Tibial nerve (tissue), 4 donors: Measurements from ENCODE around the gene CSNK1A1L. TPM values are rescaled to one million over a fixed set of nuclear protein-coding genes. Genes with fewer than 3 reads are reported as not detected.
"Not testable (repeated sequence)": the region's sequence is repeated elsewhere in the genome, so short reads cannot be mapped to it uniquely, and the experiment has no call there.

Experiments used
- DNase-seq, 2 donors: peaks; one replicate each; pipeline ENCODE4 v3.0.0-alpha.2; 2019; ENCODE audit warnings: low spot score in 2 of 2
- H3K27ac ChIP-seq, 4 donors: fragments of 200-600 bp; sonication (generic) in 3 of 4; one replicate each; pipeline ENCODE4 v1.5.1; 2017 to 2019; ENCODE audit warnings: mild to moderate bottlenecking in 1 of 4
- H3K27me3 ChIP-seq, 2 donors: fragments of 200-600 bp; sonication (generic) in 1 of 2; one replicate each; pipeline versions ENCODE4 v1.5.1 to v1.6.0; 2017 to 2019
- H3K36me3 ChIP-seq, 3 donors: fragments of 200-600 bp; sonication (generic); one replicate each; pipeline ENCODE4 v1.5.1; 2018 to 2019
- H3K4me1 ChIP-seq, 4 donors: fragments of 200-600 bp; sonication (generic) in 3 of 4; one replicate each; pipeline ENCODE4 v1.5.1; 2017 to 2019
- H3K4me3 ChIP-seq, 4 donors: fragments of 200-600 bp; sonication (generic) in 3 of 4; one replicate each; pipeline ENCODE4 v1.5.1; 2017 to 2019; ENCODE audit warnings: mild to moderate bottlenecking in 1 of 4, moderate library complexity in 1 of 4
- H3K9me3 ChIP-seq, 4 donors: fragments of 200-600 bp; sonication (generic) in 3 of 4; one replicate each; pipeline ENCODE4 v1.5.1; 2017 to 2019
- EP300 ChIP-seq, 2 donors: sonication (generic); formaldehyde crosslinking; IDR thresholded peaks; one replicate each; pipeline ENCODE4 v1.6.1; 2017; ENCODE audit warnings: antibody characterized with exemption in 2 of 2, mild to moderate bottlenecking in 1 of 2
- POLR2A ChIP-seq, 2 donors: fragments of 450-650 bp; IDR thresholded peaks; one replicate each; pipeline ENCODE4 v1.6.1; 2017; ENCODE audit warnings: antibody characterized with exemption in 2 of 2, mild to moderate bottlenecking in 2 of 2, moderate library complexity in 2 of 2
- WGBS, 2 donors: methylation state at CpG; one replicate each; pipeline ENCODE4 v1.1.5; 2018; 5-methylcytosine and 5-hydroxymethylcytosine counted together
- total RNA-seq, 4 donors: library from RNA; depleted of rRNA; stranded (reverse); fragments of >200 nt; gene quantifications; one replicate each; pipeline ENCODE4 v1.1.0, GENCODE V29; 2016
- TF ChIP-seq, protein P1 (sequence below), 5 experiments: fragments of 200-600 bp in 3 of 5; fragments of 450-650 bp in 2 of 5; sonication (generic) in 3 of 5; IDR thresholded peaks; one replicate each; pipeline ENCODE4 v1.5.1; 2016 to 2019; ENCODE audit warnings: antibody characterized with exemption in 5 of 5, mild to moderate bottlenecking in 3 of 5, moderate library complexity in 2 of 5

CSNK1A1L gene
- total RNA-seq, 4 donors from 2014 or later: not detected

GRCh38 chr13:37068962-37069361 is 36.5 kb downstream of the CSNK1A1L start:
- H3K36me3 ChIP-seq: no peaks in the 10 kb centered on the region
- no peak overlapping the region for H3K27ac ChIP-seq
- no peak overlapping the region for H3K4me3 ChIP-seq
- no peak for DNase-seq
- no peaks in the 10 kb centered on the region for H3K9me3 ChIP-seq
- no peaks in the 10 kb centered on the region for H3K4me1 ChIP-seq
- no peaks in the 10 kb centered on the region for H3K27me3 ChIP-seq
- TF ChIP-seq, protein P1, sequence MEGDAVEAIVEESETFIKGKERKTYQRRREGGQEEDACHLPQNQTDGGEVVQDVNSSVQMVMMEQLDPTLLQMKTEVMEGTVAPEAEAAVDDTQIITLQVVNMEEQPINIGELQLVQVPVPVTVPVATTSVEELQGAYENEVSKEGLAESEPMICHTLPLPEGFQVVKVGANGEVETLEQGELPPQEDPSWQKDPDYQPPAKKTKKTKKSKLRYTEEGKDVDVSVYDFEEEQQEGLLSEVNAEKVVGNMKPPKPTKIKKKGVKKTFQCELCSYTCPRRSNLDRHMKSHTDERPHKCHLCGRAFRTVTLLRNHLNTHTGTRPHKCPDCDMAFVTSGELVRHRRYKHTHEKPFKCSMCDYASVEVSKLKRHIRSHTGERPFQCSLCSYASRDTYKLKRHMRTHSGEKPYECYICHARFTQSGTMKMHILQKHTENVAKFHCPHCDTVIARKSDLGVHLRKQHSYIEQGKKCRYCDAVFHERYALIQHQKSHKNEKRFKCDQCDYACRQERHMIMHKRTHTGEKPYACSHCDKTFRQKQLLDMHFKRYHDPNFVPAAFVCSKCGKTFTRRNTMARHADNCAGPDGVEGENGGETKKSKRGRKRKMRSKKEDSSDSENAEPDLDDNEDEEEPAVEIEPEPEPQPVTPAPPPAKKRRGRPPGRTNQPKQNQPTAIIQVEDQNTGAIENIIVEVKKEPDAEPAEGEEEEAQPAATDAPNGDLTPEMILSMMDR (IDR thresholded peaks at IDR 0.05): no peak
- no peak for TF ChIP-seq POLR2A (IDR thresholded peaks at IDR 0.05)
- no peak for TF ChIP-seq EP300 (IDR thresholded peaks at IDR 0.05)

DNA sequence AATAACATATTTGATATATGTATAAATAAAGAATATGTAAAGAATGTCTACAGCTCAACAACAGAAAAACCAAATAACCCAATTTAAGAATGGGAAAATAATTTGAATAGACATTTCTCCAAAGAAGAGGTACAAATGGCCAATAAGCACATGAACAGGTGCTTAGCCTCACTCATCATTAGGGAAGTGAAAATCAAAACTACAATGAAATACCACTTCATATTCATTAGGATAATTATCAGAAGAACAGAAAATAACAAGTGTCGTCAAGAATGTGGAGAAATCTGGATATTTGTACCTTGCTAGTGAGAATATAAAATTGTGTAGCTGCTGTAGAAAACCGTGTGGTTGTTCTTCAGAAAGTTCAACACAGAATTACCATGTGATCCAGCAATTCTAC is 37.6 kb downstream of the CSNK1A1L start:
- DNase-seq: no peak
- Histone ChIP-seq H3K36me3 (no peaks in the 10 kb centered on the region), H3K4me1 (no peaks in the 10 kb centered on the region), H3K27me3 (no peaks in the 10 kb centered on the region), H3K9me3 (no peaks in the 10 kb centered on the region), H3K4me3 (no peak overlapping the region), H3K27ac (no peak overlapping the region)
- TF ChIP-seq EP300 (IDR thresholded peaks at IDR 0.05) (no peak), POLR2A (IDR thresholded peaks at IDR 0.05) (no peak)
- TF ChIP-seq, protein P1 (IDR thresholded peaks at IDR 0.05): no peak
- WGBS, 2 donors: 82% methylated on average over 2 of the region's 2 CpGs

DNA sequence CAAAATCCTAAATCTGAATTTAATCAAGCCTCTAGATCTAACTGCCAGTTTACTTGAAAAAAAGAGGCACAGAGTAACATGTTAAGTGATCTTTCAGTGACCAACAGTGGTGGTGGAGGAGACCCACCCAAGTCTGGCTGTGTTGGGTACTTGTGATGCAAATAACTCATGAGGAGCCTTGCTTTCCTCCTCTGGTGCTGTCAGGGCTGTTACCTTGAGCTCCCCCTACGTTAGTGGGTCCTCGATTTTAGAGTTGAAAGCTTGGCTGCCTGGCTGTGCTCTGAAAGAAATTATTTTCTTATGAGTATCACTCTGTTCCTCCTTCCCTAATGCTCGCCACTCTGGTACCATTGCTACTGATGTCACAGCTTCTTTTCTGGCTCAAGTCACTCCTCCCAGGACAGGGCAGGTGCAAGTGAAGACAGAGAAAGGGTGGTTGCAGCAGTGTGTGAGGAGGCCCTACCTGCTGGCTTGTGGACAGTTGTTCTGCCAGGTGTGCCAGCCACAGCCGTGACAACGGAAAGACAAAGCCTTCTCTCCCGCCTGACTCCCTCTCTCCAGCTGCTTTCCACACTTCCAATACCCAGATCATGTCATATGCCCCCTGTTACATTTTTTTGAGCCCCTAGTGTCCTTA is 39.5 kb downstream of the CSNK1A1L start:
- TF ChIP-seq, protein P1 (IDR thresholded peaks at IDR 0.05): no peak
- no peak for TF ChIP-seq POLR2A (IDR thresholded peaks at IDR 0.05)
- TF ChIP-seq EP300 (IDR thresholded peaks at IDR 0.05): no peak
- H3K36me3 ChIP-seq: no peaks in the 10 kb centered on the region
- no peaks in the 10 kb centered on the region for H3K9me3 ChIP-seq
- no peak overlapping the region for H3K4me3 ChIP-seq
- DNase-seq: no peak
- 80 to 85% methylated on average over 6 of the region's 6 CpGs for WGBS, 2 donors
- H3K27ac ChIP-seq: no peak overlapping the region
- H3K27me3 ChIP-seq: no peaks in the 10 kb centered on the region
- no peaks in the 10 kb centered on the region for H3K4me1 ChIP-seq

DNA sequence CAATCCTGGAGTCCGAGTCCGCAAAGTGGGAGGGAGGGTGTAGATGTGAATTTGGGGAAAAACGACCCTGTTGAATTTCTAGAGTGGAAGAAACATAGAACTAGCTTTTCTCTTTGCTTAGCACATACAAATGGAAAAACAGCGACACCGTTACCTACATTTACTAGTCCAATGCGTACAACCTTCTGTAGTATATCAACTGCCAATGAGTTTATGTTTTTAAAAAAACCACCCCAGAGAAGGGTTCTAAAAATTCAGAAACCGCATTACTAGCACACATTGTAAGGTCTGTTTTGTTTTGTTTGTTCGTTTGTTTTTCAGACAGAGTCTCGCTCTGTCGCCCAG is 45.6 kb downstream of the CSNK1A1L start:
- 9 to 11% methylated on average over 10 of the region's 10 CpGs for WGBS, 2 donors
- no peak for DNase-seq
- no peak for TF ChIP-seq POLR2A (IDR thresholded peaks at IDR 0.05)
- Histone ChIP-seq H3K4me3 (peak overlapping the region; percentile 82 to 97 (median 85)), H3K36me3 (peaks cover 0 to 8% (median 0%) of the 10 kb centered on the region in 3 donors), H3K4me1 (peaks cover 0 to 32% (median 0%) of the 10 kb centered on the region in 4 donors), H3K9me3 (no peaks in the 10 kb centered on the region), H3K27ac (peak overlapping the region; percentile 85 to 98 (median 90)), H3K27me3 (no peaks in the 10 kb centered on the region)

GRCh38 chr13:37058910-37059847 is 46.3 kb downstream of the CSNK1A1L start, which contains the start of gene SUPT20H:
Gene SUPT20H, minus strand, starts transcription at chr13:37059688. Its CDS starts 8,198 bp downstream, at chr13:37051490.
- DNase-seq: peak; percentile 85 to 87
- Histone ChIP-seq H3K27ac (peak within 1 kb of the TSS; percentile 85 to 98 (median 90)), H3K27me3 (no peaks in the 10 kb centered on the region), H3K4me1 (peaks cover 0 to 32% (median 0%) of the 10 kb centered on the region in 4 donors), H3K4me3 (peak within 1 kb of the TSS; percentile 82 to 97 (median 85)), H3K9me3 (no peaks in the 10 kb centered on the region), H3K36me3 (peaks cover 0 to 8% (median 0%) of the 10 kb centered on the region in 3 donors)
- 1% methylated on average over 43 to 52 of the region's 75 CpGs for WGBS, 2 donors
- TF ChIP-seq, protein P1 (IDR thresholded peaks at IDR 0.05): peak in 1 of 5 experiments; percentile 38
- TF ChIP-seq EP300 (IDR thresholded peaks at IDR 0.05): peak in 1 of 2 donors; percentile 93
- peak; percentile 54 to 82 for TF ChIP-seq POLR2A (IDR thresholded peaks at IDR 0.05)

DNA sequence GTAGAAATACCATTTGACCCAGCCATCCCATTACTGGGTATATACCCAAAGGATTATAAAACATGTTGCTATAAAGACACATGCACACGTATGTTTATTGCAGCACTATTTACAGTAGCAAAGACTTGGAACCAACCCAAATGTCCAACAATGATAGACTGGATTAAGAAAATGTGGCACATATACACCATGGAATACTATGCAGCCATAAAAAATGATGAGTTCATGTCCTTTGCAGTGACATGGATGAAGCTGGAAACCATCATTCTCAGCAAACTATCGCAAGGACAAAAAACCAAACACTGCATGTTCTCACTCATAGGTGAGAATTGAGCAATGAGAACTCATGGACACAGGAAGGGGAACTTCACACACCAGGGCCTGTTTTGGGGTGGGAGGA is 49.2 kb downstream of the CSNK1A1L start:
- not testable (repeated sequence) for H3K27me3 ChIP-seq, H3K9me3 ChIP-seq, H3K4me3 ChIP-seq, DNase-seq, H3K27ac ChIP-seq
- peaks cover 0 to 32% (median 0%) of the 10 kb centered on the region in 4 donors for H3K4me1 ChIP-seq
- 92 to 97% methylated on average over 2 of the region's 2 CpGs for WGBS, 2 donors
- H3K36me3 ChIP-seq: peaks cover 0 to 18% (median 0%) of the 10 kb centered on the region in 3 donors
